Endothelial cell of umbilical vein (primary cell): ENCODE measurements around the gene DMBT1. TPM values are rescaled to one million over a fixed set of nuclear protein-coding genes. Genes with fewer than 3 reads are reported as not detected.

Source experiments
- BruUV-seq: library from RNA; stranded (reverse); fragments of 400-500 nt; replicated peaks from 2 replicates; lab custom pipeline; 2021; lab: Mats Ljungman, UMichigan
- CTCF ChIA-PET: fragments of 300-600, 350-600 bp; sonication (Branson Sonifier 250); formaldehyde crosslinking; loops from one replicate; lab custom pipeline; 2021; ENCODE audit warnings: antibody characterized with exemption, inconsistent platforms; lab: Charles Lee
- POLR2A ChIA-PET: fragments of 300-600, 350-600 bp; sonication (Branson Sonifier 250); formaldehyde crosslinking; loops from one replicate; lab custom pipeline; 2021; ENCODE audit warnings: antibody characterized with exemption, inconsistent platforms; lab: Charles Lee
- DNase-seq: peaks from one replicate; pipeline ENCODE4 v3.0.0-alpha.2; 2011; ENCODE audit warnings: low read depth, low spot score
- FAIRE-seq: peaks from 2 replicates; lab custom pipeline; 2011; peaks lifted over from hg19 to GRCh38; lab: Jason Lieb, UNC
- H2AFZ ChIP-seq: 2 replicates; pipeline ENCODE4 v1.6.0; 2012; ENCODE audit warnings: low read depth, low read length, control low read depth, inconsistent platforms
- H3K27ac ChIP-seq: 2 replicates; pipeline ENCODE4 v1.5.1; 2011; ENCODE audit warnings: low read depth, mild to moderate bottlenecking, control low read depth, low read length, moderate library complexity; ENCODE audit not compliant: insufficient read depth
- H3K27me3 ChIP-seq, 2 experiments: 2 replicates each; pipeline versions ENCODE4 v1.6.0 to v1.6.1; 2011; ENCODE audit warnings: low read length in 2 of 2, mixed read lengths in 1 of 2; ENCODE audit not compliant: control insufficient read depth in 2 of 2, insufficient read depth in 2 of 2
- H3K36me3 ChIP-seq, 2 experiments: 2 replicates in 1 of 2; 3 replicates in 1 of 2; pipeline ENCODE4 v1.5.1; 2011; ENCODE audit warnings: low read length in 2 of 2, mild to moderate bottlenecking in 1 of 2, moderate library complexity in 1 of 2; ENCODE audit not compliant: control insufficient read depth in 2 of 2, insufficient read depth in 2 of 2; ENCODE audit errors: extremely low read depth in 1 of 2
- H3K4me1 ChIP-seq: 3 replicates; pipeline ENCODE4 v1.5.1; 2011; ENCODE audit warnings: mild to moderate bottlenecking, low read length; ENCODE audit not compliant: control insufficient read depth, insufficient read depth; ENCODE audit errors: extremely low read depth
- H3K4me2 ChIP-seq: 2 replicates; pipeline ENCODE4 v1.6.1; 2011; ENCODE audit warnings: low read length, control low read depth, mixed read lengths; ENCODE audit not compliant: insufficient read depth
- H3K4me3 ChIP-seq, 3 experiments: fragments of 200-600 bp in 1 of 3; sonication (generic), shearing (Covaris generic) in 1 of 3; replicated peaks in 1 of 3; 2 replicates each; pipeline ENCODE4 v1.5.1; 2011 to 2016; ENCODE audit warnings: control low read depth in 3 of 3, low read length in 3 of 3, mild to moderate bottlenecking in 2 of 3, inconsistent platforms in 1 of 3, low read depth in 1 of 3, moderate library complexity in 1 of 3; ENCODE audit not compliant: insufficient read depth in 1 of 3
- H3K79me2 ChIP-seq: 2 replicates; pipeline ENCODE4 v1.6.0; 2012; ENCODE audit warnings: low read length, inconsistent platforms; ENCODE audit not compliant: control insufficient read depth, insufficient read depth
- H3K9ac ChIP-seq: replicated peaks from 2 replicates; pipeline ENCODE3; 2011; ENCODE audit warnings: low read length, control low read depth; ENCODE audit not compliant: insufficient read depth; ENCODE audit errors: extremely low read depth
- H3K9me1 ChIP-seq: replicated peaks from 3 replicates; pipeline ENCODE4 v1.6.0; 2011; ENCODE audit warnings: mild to moderate bottlenecking, low read length; ENCODE audit not compliant: control insufficient read depth, insufficient read depth; ENCODE audit errors: extremely low read depth
- H3K9me3 ChIP-seq: replicated peaks from 2 replicates; pipeline ENCODE4 v1.5.1; 2012; ENCODE audit warnings: low read length, inconsistent platforms; ENCODE audit not compliant: control insufficient read depth, insufficient read depth
- H4K20me1 ChIP-seq: replicated peaks from 2 replicates; pipeline ENCODE3; 2011; ENCODE audit warnings: mild to moderate bottlenecking, low read length; ENCODE audit not compliant: control insufficient read depth, insufficient read depth; ENCODE audit errors: extremely low read depth
- GATA2 ChIP-seq: IDR thresholded peaks from 2 replicates; pipeline ENCODE4 v1.7.0; 2011; ENCODE audit warnings: low read depth, mild to moderate bottlenecking, moderate library complexity, mixed read lengths, low read length; ENCODE audit not compliant: insufficient read length, insufficient read depth
- JUN ChIP-seq: IDR thresholded peaks from 2 replicates; pipeline ENCODE4 v1.6.1; 2011; ENCODE audit warnings: borderline replicate concordance, low read depth; ENCODE audit not compliant: insufficient read length, insufficient read depth
- POLR2A ChIP-seq: IDR thresholded peaks from 2 replicates; pipeline ENCODE4 v1.6.1; 2012; ENCODE audit warnings: low read depth, mild to moderate bottlenecking, control low read depth, low read length
- POLR2AphosphoS5 ChIP-seq: IDR thresholded peaks from 2 replicates; pipeline ENCODE4 v1.6.1; 2012; ENCODE audit warnings: low read depth, mild to moderate bottlenecking, control low read depth, low read length, moderate library complexity; ENCODE audit not compliant: insufficient read depth
- dilution Hi-C: fragments of 300-500 bp; cut with MboI; formaldehyde crosslinking; loops from one replicate; pipeline ENCODE4 v1.15.0; 2019; ENCODE audit warnings: low sequenced_read_pairs; ENCODE audit not compliant: extremely low pct_ligation_motif_present
- intact Hi-C: fragments of 100-400 bp; cut with micrococcal nuclease; formaldehyde crosslinking; loops from one replicate; pipeline ENCODE4 v1.10.0; 2022
- polyA plus RNA-seq, 4 experiments: library from polyadenylated mRNA; depleted of rRNA in 3 of 4; stranded (reverse) in 3 of 4; unstranded in 1 of 4; fragments of >200 nt; gene quantifications; 2 replicates each; pipeline versions ENCODE4 v1.2.1 to v1.2.3, GENCODE V29; 2011 to 2012; ENCODE audit warnings: missing spikeins in 1 of 4
- total RNA-seq: library from RNA; stranded (reverse); gene quantifications from 2 replicates; pipeline ENCODE4 v1.2.3, GENCODE V29; 2021
- TF ChIP-seq, protein P1 (sequence below): IDR thresholded peaks from 2 replicates; pipeline ENCODE4 v1.6.1; 2011; ENCODE audit not compliant: insufficient read depth, insufficient read length
- TF ChIP-seq, protein P2 (sequence below), 2 donors: IDR thresholded peaks; 1 replicate in 1 of 2; 2 replicates in 1 of 2; pipeline ENCODE4 v1.5.1; 2011; ENCODE audit warnings: low read length in 2 of 2, mild to moderate bottlenecking in 2 of 2, moderate library complexity in 2 of 2, control low read depth in 1 of 2, inconsistent platforms in 1 of 2, low read depth in 1 of 2; ENCODE audit not compliant: insufficient read depth in 1 of 2; ENCODE audit errors: extremely low read depth in 1 of 2

The DMBT1 gene
- total and polyA plus RNA-seq, 2 donors (not counting 3 experiments of a cell fraction or from before 2014, with no cell fraction given): 0.01 TPM; not detected in 1

DNA sequence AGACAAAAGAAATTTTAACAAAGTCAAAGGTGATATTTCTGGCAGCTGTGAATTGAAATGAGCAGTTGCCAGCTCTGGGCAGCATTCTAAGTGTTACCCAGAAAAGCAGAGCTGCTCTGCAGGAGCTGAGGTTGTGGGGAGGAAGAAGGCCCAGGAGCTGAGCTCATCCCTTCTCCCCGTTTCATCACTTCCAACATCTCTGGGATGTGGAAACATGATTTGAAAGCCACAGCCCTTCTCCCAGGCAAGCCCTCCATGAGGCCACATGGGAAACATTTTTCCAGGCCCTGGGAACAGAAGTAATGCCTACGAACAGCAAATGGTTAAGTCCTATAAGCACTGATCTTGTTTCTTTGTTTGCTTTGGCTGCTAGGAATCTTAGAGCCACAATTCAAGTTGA is 10.9 kb upstream of the DMBT1 start:
- FAIRE-seq: no peak
- intact Hi-C loops: no loop called here
- H3K4me2 ChIP-seq: no peak overlapping the region
- CTCF ChIA-PET: interaction anchor here (1.8 kb wide), 1 partner anchor 16 kb away, joined by 9 read pairs; no protein-coding TSS in a partner anchor
- H3K79me2 ChIP-seq: no peaks in the 10 kb centered on the region
- BruUV-seq: no TSS peak
- H3K9me1 ChIP-seq: no peaks in the 10 kb centered on the region
- H3K36me3 ChIP-seq: no peaks in the 10 kb centered on the region
- H3K4me1 ChIP-seq: no peaks in the 10 kb centered on the region
- no peak overlapping the region for H3K27ac ChIP-seq
- no peak for DNase-seq
- H4K20me1 ChIP-seq: no peaks in the 10 kb centered on the region
- H3K4me3 ChIP-seq: no peak overlapping the region
- POLR2A ChIA-PET: no interaction called here
- H3K9ac ChIP-seq: no peak overlapping the region
- dilution Hi-C loops: no loop called here
- H3K27me3 ChIP-seq: no peaks in the 10 kb centered on the region
- no peaks in the 10 kb centered on the region for H3K9me3 ChIP-seq
- TF ChIP-seq JUN: no peak
- TF ChIP-seq POLR2AphosphoS5: no peak
- no peak for TF ChIP-seq GATA2
- no peak for TF ChIP-seq POLR2A
- H2AFZ ChIP-seq: no peak overlapping the region

DNA sequence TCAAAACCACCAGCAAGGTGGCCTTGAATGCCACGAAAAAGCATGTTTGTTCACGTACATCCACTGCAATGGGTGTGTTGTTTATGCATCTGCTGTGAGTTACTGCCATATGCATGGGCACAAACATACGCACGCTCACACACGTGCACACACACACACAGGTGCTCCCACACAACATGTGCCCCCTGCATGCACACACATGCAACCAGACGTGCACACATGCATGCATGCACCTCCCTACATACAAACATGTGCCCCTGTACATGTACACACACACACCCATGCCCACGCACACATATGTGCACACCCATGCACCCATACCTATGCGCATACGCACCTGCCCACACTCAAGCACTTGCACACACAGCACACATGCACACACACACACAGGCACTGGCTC is 10.1 kb upstream of the DMBT1 start:
- Histone ChIP-seq H3K27me3 (no peaks in the 10 kb centered on the region), H3K4me2 (no peak overlapping the region), H3K4me3 (no peak overlapping the region), H3K4me1 (no peaks in the 10 kb centered on the region), H3K27ac (no peak overlapping the region), H3K9ac (no peak overlapping the region), H3K36me3 (no peaks in the 10 kb centered on the region), H2AFZ (no peak overlapping the region), H4K20me1 (no peaks in the 10 kb centered on the region), H3K9me1 (no peaks in the 10 kb centered on the region), H3K79me2 (no peaks in the 10 kb centered on the region), H3K9me3 (no peaks in the 10 kb centered on the region)
- dilution Hi-C loops (no loop called here), intact Hi-C loops (no loop called here)
- DNase-seq: no peak
- ChIA-PET CTCF (interaction anchor here (1.0 to 1.8 kb wide), 3 partner anchors 15 to 111 kb away, joined by 3 to 9 read pairs (median 8); no protein-coding TSS in a partner anchor), POLR2A (no interaction called here)
- no peak for FAIRE-seq
- TF ChIP-seq POLR2A (no peak), GATA2 (no peak)
- TF ChIP-seq, protein P1, sequence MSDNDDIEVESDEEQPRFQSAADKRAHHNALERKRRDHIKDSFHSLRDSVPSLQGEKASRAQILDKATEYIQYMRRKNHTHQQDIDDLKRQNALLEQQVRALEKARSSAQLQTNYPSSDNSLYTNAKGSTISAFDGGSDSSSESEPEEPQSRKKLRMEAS: peak; percentile 19
- TF ChIP-seq, protein P2, sequence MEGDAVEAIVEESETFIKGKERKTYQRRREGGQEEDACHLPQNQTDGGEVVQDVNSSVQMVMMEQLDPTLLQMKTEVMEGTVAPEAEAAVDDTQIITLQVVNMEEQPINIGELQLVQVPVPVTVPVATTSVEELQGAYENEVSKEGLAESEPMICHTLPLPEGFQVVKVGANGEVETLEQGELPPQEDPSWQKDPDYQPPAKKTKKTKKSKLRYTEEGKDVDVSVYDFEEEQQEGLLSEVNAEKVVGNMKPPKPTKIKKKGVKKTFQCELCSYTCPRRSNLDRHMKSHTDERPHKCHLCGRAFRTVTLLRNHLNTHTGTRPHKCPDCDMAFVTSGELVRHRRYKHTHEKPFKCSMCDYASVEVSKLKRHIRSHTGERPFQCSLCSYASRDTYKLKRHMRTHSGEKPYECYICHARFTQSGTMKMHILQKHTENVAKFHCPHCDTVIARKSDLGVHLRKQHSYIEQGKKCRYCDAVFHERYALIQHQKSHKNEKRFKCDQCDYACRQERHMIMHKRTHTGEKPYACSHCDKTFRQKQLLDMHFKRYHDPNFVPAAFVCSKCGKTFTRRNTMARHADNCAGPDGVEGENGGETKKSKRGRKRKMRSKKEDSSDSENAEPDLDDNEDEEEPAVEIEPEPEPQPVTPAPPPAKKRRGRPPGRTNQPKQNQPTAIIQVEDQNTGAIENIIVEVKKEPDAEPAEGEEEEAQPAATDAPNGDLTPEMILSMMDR (IDR thresholded peaks at IDR 0.05; ENCODE audit: extremely low read depth in 1 of 2, insufficient read depth in 1 of 2, low read depth in 1 of 2, low read length in 2 of 2): no peak
- BruUV-seq: no TSS peak
